HG03520 (cell line): ENCODE measurements around the gene SLC2A9.
"Not testable (repeated sequence)": the region's sequence is repeated elsewhere in the genome, so short reads cannot be mapped to it uniquely, and the experiment has no call there.

Source experiments
- ATAC-seq: cut with Tn5 transposase; IDR thresholded peaks from one replicate; pipeline ENCODE4 v1.9.1; 2021; ENCODE audit warnings: mild to moderate bottlenecking, moderate library complexity; ENCODE audit not compliant: unreplicated experiment

Gene SLC2A9

GRCh38 chr4:9847968-9848748 lies 173.1 kb downstream of the SLC2A9 start:
- no peak for ATAC-seq

DNA sequence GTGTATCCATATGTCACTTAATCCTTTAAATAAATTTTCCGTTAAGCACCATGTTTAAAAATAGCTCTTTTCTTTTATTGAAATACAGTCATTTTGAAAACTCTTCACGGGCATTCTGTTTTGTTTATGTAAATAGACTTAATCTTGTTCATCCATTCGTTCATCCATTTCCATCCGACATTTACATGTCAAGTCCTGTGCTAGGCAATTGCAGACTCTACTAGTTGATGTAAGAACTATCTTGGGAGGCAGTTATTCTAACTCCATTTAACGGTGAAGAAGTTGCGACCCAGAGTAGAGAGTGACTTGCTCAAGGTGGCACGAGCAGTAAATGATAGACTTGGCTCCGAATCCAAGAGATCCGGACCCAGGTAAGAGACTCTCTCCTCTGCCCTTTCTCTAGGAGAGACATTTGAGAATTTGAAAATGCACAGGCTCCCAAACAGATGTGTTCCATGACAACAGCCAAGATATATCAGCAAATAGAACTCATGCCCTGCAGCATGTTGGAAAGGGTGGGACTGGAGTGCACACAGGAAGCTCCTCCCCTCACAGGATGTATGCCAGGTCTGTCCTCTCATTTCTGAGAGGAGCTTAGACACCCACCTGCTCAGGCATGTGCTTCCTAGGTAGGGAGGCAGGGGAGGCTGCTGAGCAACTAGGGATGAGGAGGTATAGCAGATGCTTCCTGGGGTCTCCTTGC lies 175.4 kb downstream of the SLC2A9 start:
- ATAC-seq = no peak

- no peak for ATAC-seq
Observed at GRCh38 chr4:9841072-9841471, 180.2 kb downstream of the SLC2A9 start.

- no peak for ATAC-seq
Observed at GRCh38 chr4:9835430-9835829, 185.9 kb downstream of the SLC2A9 start.

- no peak for ATAC-seq
Observed at GRCh38 chr4:9833421-9833820, 187.9 kb downstream of the SLC2A9 start.

- ATAC-seq = no peak
Observed at GRCh38 chr4:9832640-9833039, 188.7 kb downstream of the SLC2A9 start.

- ATAC-seq = no peak
Observed at GRCh38 chr4:9826551-9826950, 194.7 kb downstream of the SLC2A9 start.

DNA sequence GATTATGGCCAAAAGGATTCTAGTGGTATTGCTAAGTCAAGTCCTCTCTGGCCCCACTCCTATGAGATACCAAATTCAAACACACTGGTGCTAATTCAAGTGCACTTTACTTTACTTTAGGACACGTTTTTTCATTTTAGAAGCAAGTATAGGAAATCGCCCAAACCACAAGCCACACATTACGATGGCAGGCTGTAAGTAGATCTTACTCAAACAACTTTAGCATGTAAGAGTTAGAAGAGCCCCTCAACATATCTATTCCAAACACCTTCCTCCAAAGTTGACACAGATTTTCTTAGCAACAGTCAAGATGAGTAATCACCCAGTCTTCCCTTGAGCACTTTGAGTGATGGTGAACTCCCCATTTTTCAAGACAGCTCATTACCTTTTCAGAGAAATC lies 196.2 kb downstream of the SLC2A9 start:
- ATAC-seq = no peak

GRCh38 chr4:9820343-9820742 lies 201.0 kb downstream of the SLC2A9 start:
- ATAC-seq = no peak

DNA sequence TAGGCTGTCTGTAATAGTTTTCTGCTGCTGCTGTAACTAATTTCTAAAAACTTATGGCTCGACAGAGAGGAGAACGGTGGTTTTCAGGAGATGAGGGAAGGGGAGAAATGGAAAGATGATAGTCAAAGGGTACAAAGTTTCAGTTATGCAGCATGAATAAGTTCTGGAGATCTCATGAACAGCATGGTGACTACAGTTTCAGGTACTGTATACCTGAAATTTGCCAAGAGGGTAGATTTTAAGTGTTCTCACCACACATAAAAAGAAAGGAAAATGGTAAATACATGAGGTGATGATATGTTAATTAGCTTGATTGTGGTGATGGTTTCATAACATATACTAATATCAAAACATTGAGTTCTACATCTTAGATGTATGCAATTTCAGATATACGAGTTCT lies 205.0 kb downstream of the SLC2A9 start:
- ATAC-seq = no peak

DNA sequence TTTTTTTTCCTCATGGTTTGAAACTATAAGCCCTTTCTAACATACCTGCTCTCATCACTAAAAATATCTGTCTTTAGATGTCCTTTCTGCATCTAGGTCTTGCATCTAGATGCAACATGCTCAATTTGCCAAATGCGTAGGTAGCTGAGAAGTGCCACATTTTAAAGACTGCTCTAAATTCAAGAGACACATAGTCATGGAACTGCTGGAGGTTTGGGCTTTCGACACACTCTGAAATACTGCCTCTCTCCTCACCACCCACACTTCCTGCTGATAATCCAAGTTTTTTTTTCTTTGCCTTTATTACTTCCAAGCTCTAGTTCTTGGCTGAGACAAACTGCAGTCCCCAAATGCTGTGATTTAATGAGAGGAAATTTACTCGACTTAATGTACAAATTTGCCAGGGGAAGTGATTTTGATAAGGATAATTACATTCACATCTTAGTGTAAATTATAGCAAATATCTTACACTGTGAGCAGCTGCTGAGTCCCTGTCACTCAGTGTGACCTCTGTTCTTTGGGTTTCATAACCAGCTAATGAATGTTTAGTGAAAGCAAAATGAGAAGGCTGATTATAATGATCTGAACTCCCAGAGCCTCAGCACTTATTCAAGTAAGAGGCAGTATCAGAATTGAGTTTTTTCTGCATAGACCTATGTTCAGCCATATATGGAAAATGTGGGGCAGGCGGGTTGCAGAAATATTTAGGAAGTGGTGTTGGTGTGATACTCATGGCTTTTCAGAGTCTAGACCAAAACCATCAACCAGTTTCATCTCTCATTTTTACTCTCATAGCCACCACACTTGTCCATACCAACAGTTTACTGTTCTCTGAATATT lies 208.6 kb downstream of the SLC2A9 start:
- ATAC-seq = peak; percentile 79

DNA sequence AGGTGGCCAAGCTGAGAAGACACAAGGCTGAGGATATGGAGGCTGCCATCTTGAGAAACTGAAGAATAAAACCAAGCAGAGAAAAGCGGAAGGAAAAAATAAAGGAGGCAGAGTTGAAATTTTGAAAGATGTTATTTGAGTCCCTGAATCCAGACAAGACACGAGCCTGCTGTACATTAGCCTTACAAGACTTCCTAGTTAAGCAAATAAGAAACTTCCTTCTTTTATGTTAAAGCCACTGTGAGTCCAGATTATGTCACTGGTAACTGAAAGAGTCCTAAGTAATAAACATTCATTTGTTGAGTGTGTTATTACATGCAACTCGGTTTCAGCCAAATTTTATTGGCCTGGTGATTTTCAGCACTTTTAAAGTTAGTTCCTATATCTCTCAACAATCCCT lies 209.5 kb downstream of the SLC2A9 start:
- no peak for ATAC-seq

DNA sequence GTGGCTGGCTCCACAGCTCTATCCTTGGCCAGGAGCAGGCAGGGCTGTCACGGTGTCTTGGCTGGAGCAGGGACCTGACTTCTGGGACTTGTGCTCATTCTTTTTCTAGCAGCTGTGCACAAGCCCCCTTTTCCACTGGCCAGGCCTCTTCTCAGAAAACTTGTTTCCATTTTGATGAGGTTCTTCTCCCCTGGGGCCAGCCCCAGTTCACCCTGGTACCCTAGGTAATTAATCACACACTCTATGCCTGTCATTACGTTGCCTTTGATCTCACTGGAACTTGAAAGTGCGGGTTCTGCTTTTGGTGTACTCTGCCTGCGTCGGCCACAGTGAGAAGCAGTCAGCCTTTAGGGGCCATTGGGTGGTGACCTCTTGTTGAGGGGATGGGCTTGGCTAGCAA lies 213.2 kb downstream of the SLC2A9 start:
- ATAC-seq = no peak

DNA sequence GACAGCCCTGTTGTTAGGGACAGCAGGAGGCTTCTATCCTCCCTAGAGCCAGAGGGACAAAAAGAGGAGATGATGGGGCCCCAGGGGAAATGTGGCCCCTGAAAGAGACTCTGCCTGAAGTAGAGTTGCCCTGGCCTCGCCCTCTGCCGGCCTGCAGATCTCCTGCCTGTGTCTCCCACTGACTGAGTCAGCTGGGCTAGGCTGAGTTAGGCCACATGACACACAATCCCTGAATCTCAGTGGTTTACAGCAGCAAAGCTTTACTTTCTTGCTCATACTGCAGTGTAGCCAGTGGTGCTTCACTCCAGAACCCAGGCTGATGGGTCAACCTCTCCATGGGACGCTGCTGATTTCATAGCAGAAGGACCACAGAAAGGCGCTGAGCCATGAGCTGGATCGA lies 216.4 kb downstream of the SLC2A9 start:
- ATAC-seq = no peak

GRCh38 chr4:9800848-9801247 lies 220.4 kb downstream of the SLC2A9 start:
- no peak for ATAC-seq

GRCh38 chr4:9796641-9797040 lies 224.7 kb downstream of the SLC2A9 start:
- ATAC-seq = not testable (repeated sequence)

DNA sequence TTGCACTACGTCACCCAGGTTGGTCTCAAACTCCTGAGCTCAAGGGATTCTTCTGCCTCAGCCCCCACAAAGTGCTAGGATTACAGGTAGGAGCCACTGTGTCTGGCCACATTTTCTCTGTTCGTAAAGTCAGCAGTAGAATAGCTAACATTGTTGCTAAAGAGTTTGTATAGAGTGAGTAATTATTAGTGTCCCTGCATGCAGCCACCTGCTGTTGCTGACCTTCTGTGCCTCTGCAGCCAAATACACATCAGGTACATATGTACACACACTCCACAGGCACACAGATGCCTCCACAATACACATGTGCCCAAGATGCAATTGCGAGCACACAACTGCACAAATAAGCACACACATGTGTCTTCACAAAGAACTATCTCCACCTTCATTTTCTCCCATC lies 228.9 kb downstream of the SLC2A9 start:
- ATAC-seq = no peak

GRCh38 chr4:9785891-9786290 lies 235.4 kb downstream of the SLC2A9 start:
- not testable (repeated sequence) for ATAC-seq

DNA sequence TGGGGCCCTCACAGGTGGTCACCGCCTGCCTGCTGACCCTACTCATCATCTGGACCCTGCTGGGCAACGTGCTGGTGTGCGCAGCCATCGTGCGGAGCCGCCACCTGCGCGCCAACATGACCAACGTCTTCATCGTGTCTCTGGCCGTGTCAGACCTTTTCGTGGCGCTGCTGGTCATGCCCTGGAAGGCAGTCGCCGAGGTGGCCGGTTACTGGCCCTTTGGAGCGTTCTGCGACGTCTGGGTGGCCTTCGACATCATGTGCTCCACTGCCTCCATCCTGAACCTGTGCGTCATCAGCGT lies 239.2 kb downstream of the SLC2A9 start:
- ATAC-seq = no peak

- no peak for ATAC-seq
Observed at GRCh38 chr4:9781343-9782135, 239.8 kb downstream of the SLC2A9 start, which contains the start of gene DRD5. Gene DRD5, plus strand, starts transcription at chr4:9781634. Its CDS starts 396 bp downstream, at chr4:9782030.
